Ascending aorta (tissue), 1 donor: Measurements from ENCODE around the gene ZNF208. TPM values are rescaled to one million over a fixed set of nuclear protein-coding genes. Genes with fewer than 3 reads are reported as not detected.

ENCODE experiments used
- total RNA-seq: library from RNA; depleted of rRNA; stranded (reverse); fragments of >200 nt; gene quantifications from one replicate; pipeline ENCODE4 v1.1.0, GENCODE V29; 2016

Gene ZNF208
- total RNA-seq, 1 donor from 2014 or later, result 3.8 TPM

Other genes starting within 250 kb of the ZNF208 start
- gene ZNF100, start 243.4 kb downstream of the ZNF208 start, total RNA-seq, result 4.2 TPM
- gene ZNF43, start 174.8 kb downstream of the ZNF208 start, total RNA-seq, result 8.4 TPM
- not detected for gene ZNF257, start 41.5 kb upstream of the ZNF208 start, total RNA-seq
- gene ZNF676, start 186.0 kb upstream of the ZNF208 start, total RNA-seq, result 2.8 TPM